PC-3 (cell line): ENCODE results near the gene REXO4. TPM values are rescaled to one million over a fixed set of nuclear protein-coding genes. Genes with fewer than 3 reads are reported as not detected.
"Not testable (repeated sequence)": the region's sequence is repeated elsewhere in the genome, so short reads cannot be mapped to it uniquely, and the experiment has no call there.

Experiments used
- ATAC-seq: fragments of 200-7000 bp; cut with Tn5 transposase; 2 replicates; pipeline ENCODE4 v1.9.1; 2020; ENCODE audit warnings: mild to moderate bottlenecking, moderate library complexity
- BruUV-seq: library from RNA; stranded (reverse); fragments of 400-500 nt; replicated peaks from 2 replicates; lab custom pipeline; 2021; lab: Mats Ljungman, UMichigan
- CTCF ChIA-PET: fragments of 300-600 bp; sonication (Branson Sonifier 250); formaldehyde crosslinking; loops from one replicate; lab custom pipeline; 2022; ENCODE audit warnings: antibody characterized with exemption; lab: Charles Lee
- POLR2A ChIA-PET: fragments of 300-600 bp; sonication (Branson Sonifier 250); formaldehyde crosslinking; loops from one replicate; lab custom pipeline; 2022; ENCODE audit warnings: antibody characterized with exemption; ENCODE audit not compliant: unreplicated experiment; lab: Charles Lee
- DNase-seq: peaks from one replicate; pipeline ENCODE4 v3.0.0-alpha.2; 2015
- H2AFZ ChIP-seq: fragments of 300-600 bp; sonication (generic); 2 replicates; pipeline ENCODE4 v1.6.0; 2016; ENCODE audit warnings: antibody characterized with exemption, low read length
- H3F3A ChIP-seq: fragments of 300-600 bp; sonication (generic); one replicate; pipeline ENCODE4 v1.6.0; 2017; ENCODE audit warnings: antibody characterized with exemption, low read length, control low read depth, mild to moderate bottlenecking; ENCODE audit not compliant: unreplicated experiment
- H3K27ac ChIP-seq: fragments of 300-600 bp; sonication (generic); 2 replicates; pipeline ENCODE4 v1.5.1; 2016; ENCODE audit warnings: mild to moderate bottlenecking, low read length
- H3K27me3 ChIP-seq: fragments of 300-600 bp; sonication (generic); 2 replicates; pipeline ENCODE4 v1.6.1; 2016; ENCODE audit warnings: low read length, mixed read lengths
- H3K36me3 ChIP-seq: fragments of 300-600 bp; sonication (generic); 2 replicates; pipeline ENCODE4 v1.6.1; 2016; ENCODE audit warnings: low read depth, mixed run types, low read length, mixed read lengths
- H3K4me1 ChIP-seq: fragments of 300-600 bp; sonication (generic); 2 replicates; pipeline ENCODE4 v1.5.1; 2016; ENCODE audit warnings: low read length; ENCODE audit not compliant: insufficient read depth
- H3K4me2 ChIP-seq: fragments of 300-600 bp; sonication (generic); 2 replicates; pipeline ENCODE4 v1.6.0; 2016; ENCODE audit warnings: low read length
- H3K4me3 ChIP-seq: fragments of 300-600 bp; sonication (generic); 2 replicates; pipeline ENCODE4 v1.5.1; 2016; ENCODE audit warnings: mild to moderate bottlenecking, low read length, mixed read lengths
- H3K79me2 ChIP-seq: fragments of 300-600 bp; sonication (generic); 2 replicates; pipeline ENCODE4 v1.6.1; 2017; ENCODE audit warnings: low read length, mixed read lengths
- H3K9ac ChIP-seq: fragments of 300-600 bp; sonication (generic); 2 replicates; pipeline ENCODE4 v1.6.0; 2016; ENCODE audit warnings: mild to moderate bottlenecking, low read length
- H3K9me2 ChIP-seq: fragments of 300-600 bp; sonication (generic); replicated peaks from 2 replicates; pipeline ENCODE4 v1.6.1; 2016; ENCODE audit warnings: mixed run types, low read length, mixed read lengths
- H3K9me3 ChIP-seq: fragments of 300-600 bp; sonication (generic); 2 replicates; pipeline ENCODE4 v1.6.1; 2016; ENCODE audit warnings: low read length, mixed read lengths
- H4K20me1 ChIP-seq: fragments of 300-600 bp; sonication (generic); 2 replicates; pipeline ENCODE4 v1.6.1; 2016; ENCODE audit warnings: low read length, mixed read lengths
- EZH2 ChIP-seq: fragments of 300-600 bp; sonication (generic); IDR thresholded peaks from one replicate; pipeline ENCODE4 v1.6.1; 2017; ENCODE audit warnings: antibody characterized with exemption, mild to moderate bottlenecking, low read length; ENCODE audit not compliant: unreplicated experiment
- EZH2phosphoT487 ChIP-seq: fragments of 300-600 bp; sonication (generic); IDR thresholded peaks from 2 replicates; pipeline ENCODE4 v1.6.1; 2018; ENCODE audit warnings: mild to moderate bottlenecking, antibody characterized with exemption, low read length, borderline replicate concordance
- intact Hi-C: fragments of 100-400 bp; cut with micrococcal nuclease; formaldehyde crosslinking; loops from 2 replicates; pipeline ENCODE4 v1.9.0; 2023
- total RNA-seq: library from RNA; depleted of rRNA; stranded (reverse); fragments of >200 nt; gene quantifications from 2 replicates; pipeline ENCODE4 v1.2.3, GENCODE V29; 2014
- TF ChIP-seq, protein P1 (sequence below): fragments of 300-600 bp; sonication (generic); conservative IDR thresholded peaks from 2 replicates; pipeline ENCODE4 v1.5.1; 2017; ENCODE audit warnings: antibody characterized with exemption, low read depth, mild to moderate bottlenecking, low read length

Gene REXO4
- total RNA-seq, 1 experiment from 2014 or later, result 34.1 TPM

DNA sequence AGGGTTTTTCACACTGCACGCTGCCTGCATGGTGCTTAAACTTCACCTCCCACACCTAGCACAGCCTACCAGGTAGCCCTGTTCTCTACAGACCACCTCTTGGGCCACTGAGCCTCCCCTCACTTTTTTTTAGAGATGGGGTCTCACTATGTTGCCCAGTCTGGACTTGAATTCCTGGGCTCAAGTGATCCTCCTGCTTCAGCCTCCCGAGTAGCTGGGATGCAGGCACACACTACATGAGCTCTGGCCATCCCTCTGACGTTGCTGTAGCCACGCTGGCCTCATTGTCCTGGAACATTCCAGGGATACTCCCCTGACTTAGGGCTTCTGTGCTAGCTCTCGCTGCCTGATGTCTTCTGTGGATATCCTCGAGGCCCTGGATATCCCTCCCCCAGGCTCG, 34.8 kb upstream of the REXO4 start:
- POLR2A ChIA-PET, result no interaction called here
- no peaks in the 10 kb centered on the region for H3K27me3 ChIP-seq
- intact Hi-C loops, result no loop called here
- no peaks in the 10 kb centered on the region for H3F3A ChIP-seq
- H3K4me2 ChIP-seq, result no peak overlapping the region
- CTCF ChIA-PET, result no interaction called here
- no peak for ATAC-seq
- no TSS peak for BruUV-seq
- no peaks in the 10 kb centered on the region for H3K36me3 ChIP-seq
- H3K4me1 ChIP-seq, result peaks cover 6% of the 10 kb centered on the region; the same call in 1 of the 2 replicates
- H3K9me3 ChIP-seq, result no peaks in the 10 kb centered on the region
- no peaks in the 10 kb centered on the region for H3K79me2 ChIP-seq
- no peaks in the 10 kb centered on the region for H4K20me1 ChIP-seq
- TF ChIP-seq EZH2phosphoT487 (no peak), EZH2 (no peak)
- TF ChIP-seq, protein P1, sequence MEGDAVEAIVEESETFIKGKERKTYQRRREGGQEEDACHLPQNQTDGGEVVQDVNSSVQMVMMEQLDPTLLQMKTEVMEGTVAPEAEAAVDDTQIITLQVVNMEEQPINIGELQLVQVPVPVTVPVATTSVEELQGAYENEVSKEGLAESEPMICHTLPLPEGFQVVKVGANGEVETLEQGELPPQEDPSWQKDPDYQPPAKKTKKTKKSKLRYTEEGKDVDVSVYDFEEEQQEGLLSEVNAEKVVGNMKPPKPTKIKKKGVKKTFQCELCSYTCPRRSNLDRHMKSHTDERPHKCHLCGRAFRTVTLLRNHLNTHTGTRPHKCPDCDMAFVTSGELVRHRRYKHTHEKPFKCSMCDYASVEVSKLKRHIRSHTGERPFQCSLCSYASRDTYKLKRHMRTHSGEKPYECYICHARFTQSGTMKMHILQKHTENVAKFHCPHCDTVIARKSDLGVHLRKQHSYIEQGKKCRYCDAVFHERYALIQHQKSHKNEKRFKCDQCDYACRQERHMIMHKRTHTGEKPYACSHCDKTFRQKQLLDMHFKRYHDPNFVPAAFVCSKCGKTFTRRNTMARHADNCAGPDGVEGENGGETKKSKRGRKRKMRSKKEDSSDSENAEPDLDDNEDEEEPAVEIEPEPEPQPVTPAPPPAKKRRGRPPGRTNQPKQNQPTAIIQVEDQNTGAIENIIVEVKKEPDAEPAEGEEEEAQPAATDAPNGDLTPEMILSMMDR, result no peak
- no peak for DNase-seq
- H3K4me3 ChIP-seq, result no peak overlapping the region
- H3K27ac ChIP-seq, result no peak overlapping the region
- no peak overlapping the region for H2AFZ ChIP-seq
- no peaks in the 10 kb centered on the region for H3K9me2 ChIP-seq
- no peak overlapping the region for H3K9ac ChIP-seq

DNA sequence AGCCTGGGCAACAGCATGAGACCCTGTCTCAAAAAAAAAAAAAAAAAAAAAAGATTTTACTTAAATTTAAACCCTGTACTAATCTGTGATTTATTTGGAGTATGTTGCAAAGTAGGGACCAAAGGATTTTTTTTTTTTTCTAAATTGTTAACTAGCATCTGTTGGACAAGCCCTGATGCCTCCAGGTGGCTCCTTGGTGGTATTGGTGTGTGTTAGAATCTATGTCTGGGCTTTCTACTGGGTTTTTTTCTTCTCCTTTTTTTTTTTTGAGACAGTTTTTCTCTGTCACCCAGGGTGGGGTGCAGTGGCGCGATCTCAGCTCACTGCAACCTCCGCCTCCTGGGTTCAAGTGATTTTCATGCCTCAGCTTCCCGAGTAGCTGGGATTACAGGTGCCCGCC, 34.1 kb upstream of the REXO4 start:
- not testable (repeated sequence) for BruUV-seq

DNA sequence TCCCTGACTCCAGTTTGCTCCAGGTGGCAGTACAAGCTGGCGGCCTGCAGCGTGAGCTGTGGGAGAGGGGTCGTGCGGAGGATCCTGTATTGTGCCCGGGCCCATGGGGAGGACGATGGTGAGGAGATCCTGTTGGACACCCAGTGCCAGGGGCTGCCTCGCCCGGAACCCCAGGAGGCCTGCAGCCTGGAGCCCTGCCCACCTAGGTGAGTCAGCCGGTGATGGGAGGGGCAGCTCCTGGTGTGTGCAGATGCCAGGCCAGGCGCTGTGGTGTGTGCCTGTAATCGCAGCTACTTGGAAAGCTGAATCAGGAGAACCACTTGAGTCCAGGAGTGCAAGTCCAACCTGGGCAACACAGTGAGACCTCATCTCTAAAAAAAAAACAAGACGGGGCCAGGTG, 31.9 kb upstream of the REXO4 start:
- BruUV-seq, result no TSS peak
- CTCF ChIA-PET, result no interaction called here

More for the DNA sequence above, 34.1 kb upstream of the REXO4 start:
- H3K4me2 ChIP-seq, H3K9me2 ChIP-seq, CTCF ChIA-PET, H2AFZ ChIP-seq, H3K27me3 ChIP-seq, DNase-seq, H3K27ac ChIP-seq, H3K9me3 ChIP-seq, H3K4me1 ChIP-seq, intact Hi-C loops, H3K9ac ChIP-seq, ATAC-seq, H3K79me2 ChIP-seq, POLR2A ChIA-PET, H3K4me3 ChIP-seq, H3K36me3 ChIP-seq, H4K20me1 ChIP-seq, H3F3A ChIP-seq: not testable (repeated sequence)

More for the DNA sequence above, 31.9 kb upstream of the REXO4 start:
- no peaks in the 10 kb centered on the region for H3K36me3 ChIP-seq
- H3K27me3 ChIP-seq, result no peaks in the 10 kb centered on the region
- H4K20me1 ChIP-seq, result no peaks in the 10 kb centered on the region
- H3K9me3 ChIP-seq, result no peaks in the 10 kb centered on the region
- POLR2A ChIA-PET, result no interaction called here
- H3K79me2 ChIP-seq, result no peaks in the 10 kb centered on the region
- no peak overlapping the region for H3K27ac ChIP-seq
- intact Hi-C loops, result no loop called here
- peak; percentile 99 for ATAC-seq
- TF ChIP-seq EZH2phosphoT487, result no peak
- TF ChIP-seq, protein P1, result no peak
- TF ChIP-seq EZH2, result no peak
- H3K4me2 ChIP-seq, result no peak overlapping the region
- no peak overlapping the region for H3K9ac ChIP-seq
- H3K4me1 ChIP-seq, result peaks cover 6% of the 10 kb centered on the region; the same call in 1 of the 2 replicates
- peak; percentile 77 for DNase-seq
- no peaks in the 10 kb centered on the region for H3F3A ChIP-seq
- no peaks in the 10 kb centered on the region for H3K9me2 ChIP-seq
- no peak overlapping the region for H2AFZ ChIP-seq
- no peak overlapping the region for H3K4me3 ChIP-seq
